ENCODE results near the gene CAVIN2. TPM values are rescaled to one million over a fixed set of nuclear protein-coding genes. Genes with fewer than 3 reads are reported as not detected.

Gene CAVIN2
- total RNA-seq, 1 experiment from 2014 or later = 0.84 TPM

GRCh38 chr2:191839918-191840804, 6.7 kb downstream of the CAVIN2 start:
- DNase-seq (ENCODE audit: low spot score) = no peak

DNA sequence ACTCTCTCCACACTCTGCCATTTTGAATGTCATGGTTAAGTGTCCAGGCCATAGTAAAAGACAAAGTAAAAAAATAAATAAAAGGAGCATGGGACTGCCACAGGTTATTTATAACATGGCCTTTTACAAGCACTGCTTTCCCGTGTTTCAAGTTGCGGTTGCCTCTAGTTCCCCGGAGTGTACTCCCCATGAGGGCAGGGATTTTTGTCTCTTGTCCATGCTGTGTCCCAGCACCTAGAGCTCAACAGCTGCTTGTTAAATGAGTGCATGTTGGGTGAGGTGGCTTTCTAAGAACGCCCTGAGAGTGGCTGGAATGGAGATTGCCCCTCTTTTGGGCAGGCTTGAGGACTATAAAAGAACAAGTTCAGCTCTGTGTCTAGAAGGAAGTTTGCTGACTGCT, 8.4 kb downstream of the CAVIN2 start:
- DNase-seq (ENCODE audit: low spot score) = no peak

DNA sequence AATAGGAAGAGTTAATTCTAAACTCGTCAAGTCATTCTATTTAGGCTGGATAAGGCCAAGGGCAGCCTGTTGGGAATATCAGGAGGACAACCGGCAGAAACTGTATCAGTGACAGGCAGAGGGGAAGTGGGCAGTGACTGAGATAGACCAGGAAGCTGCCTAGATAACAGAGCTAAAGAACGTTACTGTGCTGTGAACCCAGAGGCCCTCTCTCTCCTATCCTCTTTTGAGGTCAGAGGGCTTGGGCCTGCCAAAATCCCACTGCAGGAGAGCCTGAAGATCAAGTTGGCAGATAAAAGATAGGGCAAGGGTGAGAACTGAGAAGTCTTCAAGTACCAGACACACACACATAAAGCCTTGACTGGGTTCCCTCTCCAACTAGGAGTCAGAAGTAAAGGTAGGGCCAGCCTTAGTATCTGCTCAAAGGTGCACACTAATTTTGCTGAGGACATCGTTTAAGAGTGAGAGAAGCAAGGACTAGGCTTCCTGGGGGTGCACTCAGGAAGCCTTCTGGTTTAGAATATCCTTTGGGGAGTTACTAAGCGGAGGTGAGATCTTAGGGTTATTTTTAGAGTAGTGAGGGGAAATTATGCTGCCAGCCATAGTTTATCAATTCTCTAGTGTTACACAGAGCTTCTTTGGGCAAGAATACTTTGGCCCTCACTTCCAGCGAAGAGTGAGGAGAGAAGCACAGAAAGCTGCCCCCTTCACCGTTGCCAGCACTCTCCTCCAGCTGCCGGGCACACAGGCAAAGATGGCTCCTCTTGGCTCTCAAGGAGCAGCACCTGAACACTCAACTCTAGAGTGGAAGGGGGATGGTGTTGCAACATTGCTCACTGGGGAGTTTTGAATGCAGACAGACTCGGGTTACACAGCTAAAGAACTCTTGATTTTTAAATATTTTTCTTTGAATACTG, 9.8 kb downstream of the CAVIN2 start:
- no peak for DNase-seq (ENCODE audit: low spot score)

GRCh38 chr2:191836471-191836852, 10.4 kb downstream of the CAVIN2 start:
- DNase-seq (ENCODE audit: low spot score) = no peak

- DNase-seq (ENCODE audit: low spot score) = no peak
Measured at GRCh38 chr2:191835539-191836350, 11.1 kb downstream of the CAVIN2 start.

DNA sequence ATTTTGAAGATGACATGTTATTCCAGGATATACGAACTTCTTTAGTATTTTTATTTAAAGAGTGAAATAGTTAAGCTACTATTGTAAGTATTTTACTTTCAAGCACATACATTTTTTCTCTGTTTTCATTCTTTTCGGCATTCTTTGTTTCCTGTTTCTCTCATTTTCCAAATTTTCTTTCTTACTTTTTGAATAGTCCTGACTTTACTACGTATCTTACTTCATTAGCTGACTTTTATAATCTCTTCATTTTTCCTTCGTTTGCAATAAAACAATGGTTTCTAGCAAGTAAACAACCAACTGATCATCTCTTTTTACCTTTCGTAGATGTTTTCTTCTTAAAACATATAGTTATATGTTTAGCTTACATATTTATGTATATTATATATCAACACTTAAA, 11.8 kb downstream of the CAVIN2 start:
- no peak for DNase-seq (ENCODE audit: low spot score)

- DNase-seq (ENCODE audit: low spot score) = no peak
Measured at GRCh38 chr2:191833356-191833755, 13.5 kb downstream of the CAVIN2 start.

GRCh38 chr2:191832668-191833067, 14.2 kb downstream of the CAVIN2 start:
- no peak for DNase-seq (ENCODE audit: low spot score)

GRCh38 chr2:191831410-191831994, 15.4 kb downstream of the CAVIN2 start:
- DNase-seq (ENCODE audit: low spot score) = no peak

GRCh38 chr2:191824398-191824797, 22.5 kb downstream of the CAVIN2 start:
- DNase-seq (ENCODE audit: low spot score) = no peak

DNA sequence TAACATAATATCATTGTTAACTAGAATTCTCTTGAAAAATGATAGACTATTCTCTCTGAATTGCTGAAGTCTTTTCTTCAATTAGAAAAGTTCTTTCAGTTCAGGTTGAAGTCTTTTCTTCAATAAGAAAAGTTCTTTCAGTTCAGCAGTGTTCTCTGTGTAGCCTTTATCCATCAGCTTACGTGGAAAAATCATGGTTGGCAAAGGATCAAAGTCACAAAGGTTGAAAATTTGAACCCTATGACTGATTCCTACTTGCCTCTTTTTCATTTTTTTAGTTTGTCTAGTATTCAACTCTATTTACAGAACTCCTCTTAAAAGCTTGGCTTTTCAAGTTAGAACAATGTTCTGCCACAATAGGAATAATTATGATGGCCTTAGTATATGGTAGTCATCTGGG, 25.8 kb downstream of the CAVIN2 start:
- no peak for DNase-seq (ENCODE audit: low spot score)

DNA sequence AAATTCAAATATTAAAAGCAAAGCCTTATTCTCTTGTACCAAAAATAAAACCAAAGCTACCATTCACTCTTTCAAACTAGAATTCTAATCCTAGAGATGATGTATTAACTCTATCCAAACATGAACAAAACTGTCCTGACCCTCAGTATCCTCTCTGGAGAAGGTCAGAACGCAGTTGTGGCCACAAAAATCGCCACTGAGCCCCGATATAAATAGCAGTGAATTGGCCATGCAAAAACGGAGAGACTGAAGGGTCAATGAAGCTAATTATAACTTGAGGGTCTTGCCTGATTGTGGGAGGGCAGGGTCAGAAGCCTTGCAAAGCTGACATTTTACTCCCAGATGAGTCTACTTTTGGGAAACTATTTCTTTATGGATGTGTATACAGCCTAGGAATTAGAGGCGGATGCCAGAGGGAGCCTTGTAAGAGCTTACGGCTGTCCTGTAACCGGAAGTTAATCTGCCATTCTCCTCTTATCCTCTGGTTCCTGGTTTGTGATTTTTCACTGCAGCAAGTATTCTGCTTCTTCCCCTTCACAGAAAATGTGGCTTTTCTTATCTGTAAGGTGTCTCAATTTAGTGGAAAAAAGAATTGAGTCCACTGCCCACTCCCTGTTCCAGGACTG, 28.1 kb downstream of the CAVIN2 start:
- no peak for DNase-seq (ENCODE audit: low spot score)

DNA sequence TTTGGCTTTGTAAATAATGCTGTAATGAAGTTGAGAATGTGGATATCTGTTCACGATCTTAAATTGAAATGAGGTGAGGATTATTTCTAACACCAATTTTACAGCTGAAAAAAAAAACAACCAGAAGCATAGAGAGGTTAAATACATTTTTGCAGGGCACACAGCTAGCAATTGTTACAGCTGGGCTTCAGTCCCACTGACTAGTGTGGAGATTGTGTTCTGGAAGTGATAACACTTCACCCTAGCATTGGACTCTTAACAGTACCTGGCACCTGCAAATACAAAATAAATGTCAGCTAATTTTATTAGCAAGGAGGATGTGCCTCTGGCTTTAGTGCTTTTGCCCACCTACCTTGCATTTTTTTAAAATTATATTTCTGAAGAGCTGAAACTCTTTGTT, 28.8 kb downstream of the CAVIN2 start:
- no peak for DNase-seq (ENCODE audit: low spot score)

DNA sequence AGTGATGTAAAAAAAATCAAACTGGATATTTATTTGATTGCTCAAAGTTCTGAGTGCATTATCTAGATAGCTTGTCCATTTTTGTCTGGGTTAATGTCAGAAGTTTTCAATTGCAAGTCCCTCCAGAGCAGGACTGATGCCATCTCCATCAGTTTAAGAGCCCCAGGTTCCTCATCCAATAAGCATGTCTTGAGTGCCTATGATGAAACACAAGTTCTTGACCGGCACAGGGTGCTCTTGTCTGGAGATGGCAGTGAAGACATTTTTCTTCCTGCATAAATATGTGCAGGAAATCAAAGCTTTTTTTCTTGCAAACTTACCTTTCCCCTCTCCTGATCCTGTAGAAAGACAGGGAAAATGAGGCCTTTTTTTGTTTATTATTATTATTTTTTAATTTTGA, 31.9 kb downstream of the CAVIN2 start:
- no peak for DNase-seq (ENCODE audit: low spot score)

DNA sequence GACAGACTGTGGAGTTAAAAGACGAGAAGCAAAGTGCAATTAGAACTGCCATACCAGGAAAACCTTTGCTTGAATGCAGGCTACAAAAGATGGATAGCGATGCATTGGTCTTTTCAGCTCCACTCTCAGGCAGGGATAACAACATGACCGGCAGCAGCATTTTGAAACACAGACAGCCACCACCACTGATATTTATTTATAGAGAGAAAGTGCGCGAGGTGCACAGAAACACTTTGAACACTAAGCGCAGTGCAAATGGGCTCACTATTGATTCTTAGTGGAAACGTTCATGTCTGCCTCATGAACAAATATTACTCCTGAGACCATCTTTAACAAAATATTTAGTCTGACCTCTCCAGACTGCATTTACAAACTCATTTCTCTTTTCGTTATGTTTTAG, 32.9 kb downstream of the CAVIN2 start:
- DNase-seq (ENCODE audit: low spot score) = no peak

- peak; percentile 79 for DNase-seq (ENCODE audit: low spot score)
Measured at GRCh38 chr2:191811807-191812602, 34.9 kb downstream of the CAVIN2 start.

DNA sequence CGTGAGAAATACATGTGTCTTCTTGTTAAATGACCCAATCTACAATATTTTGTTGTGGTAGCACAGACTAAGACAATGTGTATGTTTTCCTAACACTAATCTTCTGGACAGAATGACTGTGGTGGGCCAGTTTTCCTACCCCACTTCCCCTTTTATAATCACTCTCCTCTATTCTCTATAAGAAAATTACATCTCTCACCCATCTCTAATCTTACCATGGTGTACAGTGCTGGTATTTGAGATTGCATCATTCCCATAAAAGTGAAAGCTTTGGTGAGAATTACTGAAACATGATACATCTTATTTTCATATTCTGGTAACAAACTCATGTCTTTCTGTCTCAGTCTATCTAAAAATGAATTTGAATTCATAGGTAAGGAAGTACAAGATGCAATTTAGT, 40.5 kb downstream of the CAVIN2 start:
- DNase-seq (ENCODE audit: low spot score) = no peak

DNA sequence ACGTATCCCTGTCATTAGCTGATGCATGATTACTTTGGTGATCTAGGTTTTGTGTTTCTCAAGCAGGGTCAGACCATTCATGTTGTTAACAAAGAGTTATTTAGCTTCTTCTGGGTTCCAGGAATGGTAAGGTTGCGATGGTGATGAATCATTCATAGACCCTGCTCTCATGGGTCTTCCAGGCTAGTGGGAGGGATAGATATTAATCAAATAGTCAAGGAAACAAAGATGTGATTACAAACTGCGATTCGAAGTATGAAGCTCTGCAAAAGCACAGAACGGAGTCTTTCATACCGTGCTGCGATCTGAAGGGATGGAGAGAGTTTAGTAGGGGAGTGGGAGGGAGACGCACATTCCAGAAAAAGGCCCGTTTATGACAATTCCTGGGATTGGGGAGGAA, 42.1 kb downstream of the CAVIN2 start:
- no peak for DNase-seq (ENCODE audit: low spot score)

DNA sequence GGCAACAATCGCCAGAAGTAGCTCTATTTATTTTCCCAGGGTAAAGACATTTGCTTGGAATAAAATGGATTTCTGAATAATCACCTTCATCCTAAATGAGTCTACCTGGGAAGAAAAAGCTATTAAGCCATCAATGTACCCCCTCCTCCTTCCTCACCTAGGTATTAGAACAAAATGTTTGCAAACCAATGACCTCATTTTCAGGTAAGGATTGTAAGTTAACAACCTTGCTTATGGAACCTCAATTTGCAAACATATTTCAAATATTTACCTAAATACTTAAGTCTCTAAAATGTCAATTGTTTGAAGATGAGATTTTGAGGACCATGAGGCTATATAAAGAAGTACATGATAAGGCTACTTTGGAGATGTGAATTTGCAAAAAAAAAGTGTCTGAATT, 43.9 kb downstream of the CAVIN2 start:
- DNase-seq (ENCODE audit: low spot score) = no peak

- no peak for DNase-seq (ENCODE audit: low spot score)
Measured at GRCh38 chr2:191802180-191802579, 44.7 kb downstream of the CAVIN2 start.
